Activated CD8-positive, alpha-beta memory T cell treated with anti-CD3 and anti-CD28 coated beads for 24 hours (primary cell): Measurements from ENCODE around the gene SPINK1.
"Not testable (repeated sequence)": the region's sequence is repeated elsewhere in the genome, so short reads cannot be mapped to it uniquely, and the experiment has no call there.

ENCODE experiments used
- DNase-seq: peaks from one replicate; pipeline ENCODE4 v3.0.0-alpha.2; 2020

SPINK1 gene

GRCh38 chr5:147831465-147831864 lies at the start of gene SPINK1:
TSS of gene SPINK1 (minus strand) at chr5:147831671. CDS start at chr5:147831577, 94 bp downstream.
- no peak for DNase-seq

- no peak for DNase-seq
These were observed 49.0 kb upstream of the SPINK1 start for GRCh38 chr5:147880487-147880886.

GRCh38 chr5:147879784-147880183 lies 48.3 kb upstream of the SPINK1 start:
- DNase-seq: no peak

GRCh38 chr5:147878066-147878759 lies 46.7 kb upstream of the SPINK1 start, which contains the start of gene SCGB3A2:
TSS of gene SCGB3A2 (plus strand) at chr5:147878711. CDS start at chr5:147878804, 93 bp downstream.
- DNase-seq: no peak

- no peak for DNase-seq
These were observed 45.2 kb upstream of the SPINK1 start for GRCh38 chr5:147876626-147877025.

GRCh38 chr5:147876141-147876540 lies 44.7 kb upstream of the SPINK1 start:
- no peak for DNase-seq

GRCh38 chr5:147874910-147875367 lies 43.5 kb upstream of the SPINK1 start:
- DNase-seq: no peak

- not testable (repeated sequence) for DNase-seq
These were observed 42.8 kb upstream of the SPINK1 start for GRCh38 chr5:147874118-147874875.

- DNase-seq: not testable (repeated sequence)
These were observed 41.4 kb upstream of the SPINK1 start for GRCh38 chr5:147872744-147873435.

GRCh38 chr5:147871980-147872549 lies 40.6 kb upstream of the SPINK1 start:
- not testable (repeated sequence) for DNase-seq

GRCh38 chr5:147869892-147870291 lies 38.4 kb upstream of the SPINK1 start:
- not testable (repeated sequence) for DNase-seq

GRCh38 chr5:147869112-147869511 lies 37.6 kb upstream of the SPINK1 start:
- no peak for DNase-seq

GRCh38 chr5:147863454-147864158 lies 32.1 kb upstream of the SPINK1 start:
- no peak for DNase-seq

- DNase-seq: no peak
These were observed 29.2 kb upstream of the SPINK1 start for GRCh38 chr5:147860641-147861025.

GRCh38 chr5:147859962-147860640 lies 28.6 kb upstream of the SPINK1 start:
- DNase-seq: no peak

GRCh38 chr5:147858565-147858964 lies 27.1 kb upstream of the SPINK1 start:
- no peak for DNase-seq

GRCh38 chr5:147857302-147858129 lies 26.0 kb upstream of the SPINK1 start:
- DNase-seq: peak; percentile 64

- no peak for DNase-seq
These were observed 25.3 kb upstream of the SPINK1 start for GRCh38 chr5:147856801-147857200.

- DNase-seq: no peak
These were observed 24.3 kb upstream of the SPINK1 start for GRCh38 chr5:147855774-147856069.

GRCh38 chr5:147854894-147855773 lies 23.7 kb upstream of the SPINK1 start:
- no peak for DNase-seq
